Measurements from ENCODE around the gene TOX3. TPM values are rescaled to one million over a fixed set of nuclear protein-coding genes. Genes with fewer than 3 reads are reported as not detected.

TOX3 gene
- total RNA-seq, 1 experiment from 2014 or later: 20.2 TPM

DNA sequence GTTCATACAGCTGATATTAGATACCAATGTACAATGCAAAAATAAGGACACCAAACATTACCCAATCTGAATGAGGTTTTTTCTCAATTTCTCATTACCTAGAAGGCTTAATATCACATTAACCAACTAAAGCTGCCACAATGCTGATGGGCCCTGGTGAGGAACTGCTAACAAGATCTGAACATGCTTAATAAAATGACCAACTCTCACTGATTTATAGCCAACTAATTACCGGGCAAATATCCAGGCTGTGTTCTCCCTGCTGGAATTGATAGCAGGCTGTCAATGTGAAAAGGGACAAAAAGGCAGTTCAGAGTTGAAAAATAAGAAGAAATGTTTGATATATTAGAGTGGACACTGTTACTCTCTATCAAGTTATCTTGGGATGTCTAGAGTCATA, 124.6 kb downstream of the TOX3 start:
- H3K27ac ChIP-seq (ENCODE audit: insufficient read length, low read depth, low read length): no peak overlapping the region
- no peak overlapping the region for H2BK20ac ChIP-seq (ENCODE audit: low read depth, low read length, poor library complexity, severe bottlenecking)
- H2BK5ac ChIP-seq (ENCODE audit: insufficient read length, low read length): no peak overlapping the region
- no peak overlapping the region for H2BK120ac ChIP-seq (ENCODE audit: low read depth, low read length, poor library complexity, severe bottlenecking)
- H3K56ac ChIP-seq (ENCODE audit: insufficient read length, low read depth, low read length): no peak overlapping the region
- H2BK15ac ChIP-seq (ENCODE audit: low read depth, low read length): no peak overlapping the region
- no CpG with 5 or more reads among the region's 1 CpG for WGBS (ENCODE audit: extremely low coverage, insufficient read length, low lambda C conversion rate)
- Mint-ChIP-seq H3K27ac (no peak overlapping the region), H3K27me3 (ENCODE audit: low read depth) (no peaks in the 10 kb centered on the region; the same call in 1 of the 2 replicates), H3K4me3 (no peak overlapping the region), H3K36me3 (ENCODE audit: insufficient read depth in 1 of 3, low read depth in 3 of 3) (peaks cover 2 to 16% (median 4%) of the 10 kb centered on the region in 3 experiments), H3K9me3 (peaks cover 7 to 9% of the 10 kb centered on the region in 2 experiments; a peak in 3 of 5 replicates), H3K4me1 (peaks cover 0 to 3% of the 10 kb centered on the region in 2 experiments; a peak in 2 of 4 replicates)
- no peak overlapping the region for H3K14ac ChIP-seq (ENCODE audit: insufficient read depth, low read length)
- no peaks in the 10 kb centered on the region for H3K23me2 ChIP-seq (ENCODE audit: insufficient read length, low read depth, low read length, poor library complexity, severe bottlenecking)
- H4K91ac ChIP-seq (ENCODE audit: insufficient read length, low read depth, low read length): no peak overlapping the region
- H3K79me1 ChIP-seq (ENCODE audit: insufficient read depth, low read depth, low read length, poor library complexity, severe bottlenecking): no peaks in the 10 kb centered on the region
- H3K23ac ChIP-seq (ENCODE audit: insufficient read length, low read depth, low read length): no peak overlapping the region
- no peaks in the 10 kb centered on the region for H3K79me2 ChIP-seq (ENCODE audit: insufficient read depth, low read length)
- no peaks in the 10 kb centered on the region for H3K4me1 ChIP-seq (ENCODE audit: insufficient read depth, low read length)
- no peak overlapping the region for H4K8ac ChIP-seq (replicated peaks; ENCODE audit: insufficient read length, low read depth, low read length)
- H2BK12ac ChIP-seq (ENCODE audit: insufficient read length, low read depth, low read length): no peak overlapping the region
- no peak overlapping the region for H2AK5ac ChIP-seq (ENCODE audit: insufficient read length, low read length)
- H4K20me1 ChIP-seq (ENCODE audit: control insufficient read depth, insufficient read depth, insufficient read length): no peaks in the 10 kb centered on the region
- H3K9ac ChIP-seq (ENCODE audit: extremely low read depth, insufficient read length, low read length): no peak overlapping the region
- H3K9me3 ChIP-seq (ENCODE audit: control insufficient read depth, low read depth, low read length): no peaks in the 10 kb centered on the region
- H3K18ac ChIP-seq (ENCODE audit: insufficient read length, low read depth, low read length): no peak overlapping the region
- no peak for DNase-seq
- H4K5ac ChIP-seq (ENCODE audit: insufficient read length, low read depth, low read length): no peak overlapping the region
- no peak overlapping the region for H3T11ph ChIP-seq (ENCODE audit: low read length)
- no peak overlapping the region for H2AFZ ChIP-seq (ENCODE audit: low read length)
- H3K27me3 ChIP-seq (ENCODE audit: insufficient read depth, low read length): no peaks in the 10 kb centered on the region
- H3K4me2 ChIP-seq (ENCODE audit: insufficient read depth, insufficient read length, low read length): no peak overlapping the region
- TF ChIP-seq, protein P1, sequence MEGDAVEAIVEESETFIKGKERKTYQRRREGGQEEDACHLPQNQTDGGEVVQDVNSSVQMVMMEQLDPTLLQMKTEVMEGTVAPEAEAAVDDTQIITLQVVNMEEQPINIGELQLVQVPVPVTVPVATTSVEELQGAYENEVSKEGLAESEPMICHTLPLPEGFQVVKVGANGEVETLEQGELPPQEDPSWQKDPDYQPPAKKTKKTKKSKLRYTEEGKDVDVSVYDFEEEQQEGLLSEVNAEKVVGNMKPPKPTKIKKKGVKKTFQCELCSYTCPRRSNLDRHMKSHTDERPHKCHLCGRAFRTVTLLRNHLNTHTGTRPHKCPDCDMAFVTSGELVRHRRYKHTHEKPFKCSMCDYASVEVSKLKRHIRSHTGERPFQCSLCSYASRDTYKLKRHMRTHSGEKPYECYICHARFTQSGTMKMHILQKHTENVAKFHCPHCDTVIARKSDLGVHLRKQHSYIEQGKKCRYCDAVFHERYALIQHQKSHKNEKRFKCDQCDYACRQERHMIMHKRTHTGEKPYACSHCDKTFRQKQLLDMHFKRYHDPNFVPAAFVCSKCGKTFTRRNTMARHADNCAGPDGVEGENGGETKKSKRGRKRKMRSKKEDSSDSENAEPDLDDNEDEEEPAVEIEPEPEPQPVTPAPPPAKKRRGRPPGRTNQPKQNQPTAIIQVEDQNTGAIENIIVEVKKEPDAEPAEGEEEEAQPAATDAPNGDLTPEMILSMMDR (conservative IDR thresholded peaks at IDR 0.05): no peak
- H3K4ac ChIP-seq (ENCODE audit: low read depth, low read length): no peak overlapping the region

All from H9 (cell line).